DMS79 treated with DMSO at 0.1 percent for 48 hours (cell line): ENCODE measurements around the gene ZNF526.

Source experiments
- DNase-seq: peaks from one replicate; lab custom pipeline; 2025; lab: John Stamatoyannopoulos, UW

Gene ZNF526

GRCh38 chr19:42219812-42220750, at the start of gene ZNF526:
ZNF526 (plus strand) TSS chr19:42220312; CDS start chr19:42224404, 4,092 bp downstream.
- DNase-seq, result peak; percentile 97

- DNase-seq, result no peak
Observed at GRCh38 chr19:42170715-42171114, 49.4 kb upstream of the ZNF526 start.

GRCh38 chr19:42172261-42172660, 47.9 kb upstream of the ZNF526 start:
- DNase-seq, result no peak

- no peak for DNase-seq
Observed at GRCh38 chr19:42173695-42174094, 46.4 kb upstream of the ZNF526 start.

- no peak for DNase-seq
Observed at GRCh38 chr19:42174188-42174587, 45.9 kb upstream of the ZNF526 start.

GRCh38 chr19:42174958-42175734, 45.0 kb upstream of the ZNF526 start:
- DNase-seq, result no peak

- DNase-seq, result peak; percentile 55
Observed at GRCh38 chr19:42175952-42176648, 44.0 kb upstream of the ZNF526 start.

GRCh38 chr19:42176649-42176989, 43.5 kb upstream of the ZNF526 start:
- DNase-seq, result no peak

GRCh38 chr19:42176990-42177685, 43.0 kb upstream of the ZNF526 start:
- peak; percentile 86 for DNase-seq

- no peak for DNase-seq
Observed at GRCh38 chr19:42177686-42178019, 42.5 kb upstream of the ZNF526 start.

GRCh38 chr19:42178791-42179674, 41.1 kb upstream of the ZNF526 start:
- no peak for DNase-seq

- peak; percentile 46 for DNase-seq
Observed at GRCh38 chr19:42184401-42184861, 35.7 kb upstream of the ZNF526 start.

GRCh38 chr19:42185277-42185676, 34.8 kb upstream of the ZNF526 start:
- DNase-seq, result no peak

GRCh38 chr19:42188665-42189064, 31.4 kb upstream of the ZNF526 start:
- DNase-seq, result no peak

- DNase-seq, result no peak
Observed at GRCh38 chr19:42189133-42189532, 31.0 kb upstream of the ZNF526 start.

- DNase-seq, result no peak
Observed at GRCh38 chr19:42191330-42191729, 28.8 kb upstream of the ZNF526 start.

GRCh38 chr19:42191855-42192254, 28.3 kb upstream of the ZNF526 start:
- peak; percentile 46 for DNase-seq

- DNase-seq, result no peak
Observed at GRCh38 chr19:42193294-42193693, 26.8 kb upstream of the ZNF526 start.

- DNase-seq, result no peak
Observed at GRCh38 chr19:42193706-42194105, 26.4 kb upstream of the ZNF526 start.
